RKO (cell line): ENCODE measurements around the gene DNM3.
A peak's percentile ranks its signal among the peaks of the same experiment; 100 is the strongest.

Source experiments
- DNase-seq: peaks from one replicate; pipeline ENCODE4 v3.0.0-alpha.2; 2016; ENCODE audit warnings: low spot score

The DNM3 gene

GRCh38 chr1:171871848-171872247 is 30.6 kb downstream of the DNM3 start:
- DNase-seq: no peak

DNA sequence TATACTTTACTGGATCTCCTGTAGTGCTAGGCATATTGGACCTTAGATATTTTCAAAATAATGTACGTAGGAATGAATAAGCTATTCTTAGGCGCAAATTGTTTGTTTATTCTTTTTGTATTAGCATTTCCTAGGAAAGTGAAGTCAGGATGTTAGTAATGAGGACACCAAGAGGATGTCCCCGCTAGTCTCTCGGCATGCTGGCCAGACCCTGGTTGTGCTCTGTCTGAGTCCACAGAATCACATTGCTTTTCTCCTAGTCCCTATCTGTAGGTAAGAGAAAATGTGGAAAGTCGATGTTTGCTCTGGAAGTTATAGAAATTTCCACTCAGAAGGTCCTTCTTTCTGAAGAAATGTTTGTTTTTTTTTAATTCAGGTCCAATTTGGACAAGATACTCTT is 31.1 kb downstream of the DNM3 start:
- no peak for DNase-seq

GRCh38 chr1:171873664-171874063 is 32.4 kb downstream of the DNM3 start:
- DNase-seq: no peak

- peak; percentile 9 for DNase-seq
These were observed 36.4 kb downstream of the DNM3 start for GRCh38 chr1:171877701-171878100.

DNA sequence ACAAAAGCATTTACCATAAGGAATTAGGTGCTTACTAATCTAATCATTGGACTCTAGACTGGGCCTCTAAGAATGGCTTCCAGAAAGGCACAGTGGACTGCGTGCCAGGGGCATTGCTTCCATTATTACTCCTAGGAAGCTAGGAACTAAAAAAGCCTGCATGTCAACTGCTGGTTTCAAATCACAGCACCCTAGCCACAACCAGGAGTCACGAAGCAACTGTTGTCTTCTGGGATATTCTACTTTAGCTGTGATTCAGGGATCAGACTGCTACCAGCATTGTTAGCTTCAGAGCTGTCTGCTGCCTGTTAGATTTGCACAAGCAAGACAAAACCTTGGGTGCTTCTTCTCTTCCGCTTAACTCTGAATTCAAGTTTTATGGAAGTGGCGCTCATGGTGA is 38.3 kb downstream of the DNM3 start:
- DNase-seq: no peak

DNA sequence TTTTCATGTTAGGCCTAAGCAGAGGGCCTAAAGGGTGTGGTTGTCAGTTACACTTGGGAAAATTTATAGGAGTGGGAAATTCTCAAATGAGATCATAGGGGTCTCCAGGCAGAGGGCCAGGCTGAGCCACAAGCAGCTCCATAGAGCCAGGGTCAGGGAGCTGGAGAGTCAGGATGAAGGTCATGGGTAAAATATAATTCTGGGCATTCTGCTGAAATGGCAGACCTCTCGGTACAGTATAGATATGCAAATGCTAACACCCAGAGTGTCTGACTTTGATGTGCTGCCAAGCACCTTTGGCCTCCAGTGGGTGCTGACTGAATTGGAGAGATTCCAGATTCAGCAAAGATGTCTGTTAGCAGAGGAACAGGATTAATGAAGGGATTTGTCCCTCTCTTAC is 40.1 kb downstream of the DNM3 start:
- DNase-seq: no peak

DNA sequence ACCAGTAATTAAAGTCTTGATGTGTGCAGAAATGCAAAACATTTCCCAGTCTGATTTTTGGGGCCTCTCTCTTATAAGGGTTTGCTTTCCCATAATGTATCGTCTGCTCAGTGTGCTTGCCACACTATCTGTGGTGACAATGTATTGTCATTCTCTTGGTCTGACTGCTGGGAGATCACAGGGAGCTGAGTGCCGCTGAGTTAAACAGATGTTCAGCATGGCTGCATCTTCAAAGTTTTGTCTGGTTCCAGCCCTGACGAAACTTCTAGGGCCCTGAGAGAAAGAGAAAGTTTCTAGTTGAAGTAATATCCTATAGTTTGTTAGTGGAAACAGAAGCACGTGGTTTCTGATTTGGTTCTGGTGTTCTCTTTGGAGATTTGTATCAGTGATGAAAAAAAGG is 42.6 kb downstream of the DNM3 start:
- DNase-seq: no peak

- no peak for DNase-seq
These were observed 43.2 kb downstream of the DNM3 start for GRCh38 chr1:171884475-171884874.

DNA sequence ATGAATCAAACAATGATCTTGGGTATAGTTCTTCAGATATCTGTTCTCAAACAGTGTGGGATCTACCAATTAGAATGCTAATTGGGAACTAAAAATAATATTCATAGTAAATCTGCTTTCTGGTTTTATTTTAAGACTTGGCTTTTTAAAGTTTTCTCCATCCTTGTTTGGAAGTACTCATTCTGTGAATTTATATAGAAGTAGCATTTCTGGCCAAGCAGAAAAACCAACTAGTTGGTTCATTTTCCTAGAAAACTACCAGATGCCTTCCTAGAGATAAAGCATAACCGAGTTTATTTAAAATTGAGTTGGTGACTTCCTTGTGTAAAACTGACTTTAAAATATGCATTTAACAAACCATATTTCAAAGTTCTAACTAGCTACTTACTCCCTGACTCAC is 48.8 kb downstream of the DNM3 start:
- no peak for DNase-seq

GRCh38 chr1:171896936-171897703 is 55.8 kb downstream of the DNM3 start:
- DNase-seq: no peak

DNA sequence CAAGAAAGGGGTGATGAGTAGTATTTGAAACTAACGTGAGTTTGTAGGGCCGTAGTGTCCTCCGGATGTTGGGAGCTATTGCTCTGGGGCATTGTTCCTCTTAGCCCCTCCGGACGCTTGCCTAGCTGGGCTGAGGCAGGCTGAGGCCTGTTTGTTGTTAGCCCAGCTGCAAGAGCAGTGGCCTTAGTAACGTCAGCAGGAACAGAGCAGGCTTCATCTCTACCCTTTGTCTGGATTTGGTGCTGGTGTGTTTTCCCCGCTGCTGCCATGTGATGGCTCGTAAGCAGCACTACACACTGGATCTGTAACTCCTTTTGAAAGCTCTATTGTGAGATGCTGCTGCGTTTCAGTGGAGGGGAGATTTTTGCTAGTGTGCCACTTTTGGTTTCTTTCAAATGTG is 57.6 kb downstream of the DNM3 start:
- DNase-seq: no peak

GRCh38 chr1:171899838-171900237 is 58.5 kb downstream of the DNM3 start:
- DNase-seq: no peak

DNA sequence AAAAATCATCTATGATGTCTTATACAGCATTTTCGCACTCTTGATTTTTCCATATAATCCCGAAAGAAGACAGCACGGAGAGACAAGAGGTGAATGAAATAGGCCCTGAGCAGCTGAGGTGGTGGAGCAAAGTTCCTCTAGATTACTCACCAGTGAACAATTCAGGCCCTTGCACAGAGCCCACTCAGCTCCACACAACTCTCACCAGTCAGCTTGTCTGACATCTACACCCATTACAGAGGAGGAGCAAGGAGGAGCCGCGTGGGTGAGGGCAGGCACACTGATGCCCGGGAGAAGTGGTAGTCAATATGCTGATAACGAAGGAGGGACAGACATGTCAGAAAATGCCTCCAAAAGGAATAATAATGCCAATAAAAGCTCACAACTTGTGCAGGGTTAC is 59.9 kb downstream of the DNM3 start:
- DNase-seq: peak; percentile 15

DNA sequence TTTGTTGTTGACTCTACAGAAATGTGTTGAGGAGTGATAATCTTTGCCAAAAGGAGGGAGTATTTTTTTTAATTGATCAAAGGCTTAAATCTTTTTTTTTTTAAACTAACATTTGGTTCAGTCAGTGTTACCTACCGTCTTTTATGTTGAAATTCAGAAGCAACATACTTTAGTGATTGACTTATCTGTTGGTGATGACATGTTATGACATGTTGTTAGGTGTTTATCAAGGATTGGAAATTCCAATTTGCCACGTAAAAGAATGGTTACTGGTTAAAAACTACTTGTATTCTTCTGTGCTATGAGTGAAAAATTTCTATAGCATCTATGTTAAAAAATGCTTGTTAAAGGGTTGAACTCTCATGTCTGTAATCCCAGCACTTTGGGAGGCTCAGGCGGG is 61.2 kb downstream of the DNM3 start:
- DNase-seq: no peak

GRCh38 chr1:171904778-171905450 is 63.6 kb downstream of the DNM3 start:
- no peak for DNase-seq

DNA sequence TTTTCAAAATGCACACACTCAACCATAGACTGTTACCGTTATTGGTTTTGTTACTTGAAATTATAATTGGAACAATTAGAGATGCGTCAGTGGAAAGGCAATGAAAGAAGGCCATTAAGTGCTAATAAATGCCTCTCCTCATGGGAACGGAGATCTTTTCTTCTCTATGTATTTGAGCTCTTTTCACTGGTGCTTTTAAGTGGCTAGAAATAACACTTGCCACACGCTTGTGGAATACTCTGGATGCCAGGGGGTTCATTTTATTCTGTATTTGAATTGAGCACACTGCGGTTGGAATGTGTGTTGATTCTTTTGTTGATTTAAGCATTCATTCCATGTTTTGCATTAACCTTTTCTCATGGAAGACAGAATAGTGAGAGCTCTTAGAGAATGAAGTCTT is 68.4 kb downstream of the DNM3 start:
- DNase-seq: no peak

DNA sequence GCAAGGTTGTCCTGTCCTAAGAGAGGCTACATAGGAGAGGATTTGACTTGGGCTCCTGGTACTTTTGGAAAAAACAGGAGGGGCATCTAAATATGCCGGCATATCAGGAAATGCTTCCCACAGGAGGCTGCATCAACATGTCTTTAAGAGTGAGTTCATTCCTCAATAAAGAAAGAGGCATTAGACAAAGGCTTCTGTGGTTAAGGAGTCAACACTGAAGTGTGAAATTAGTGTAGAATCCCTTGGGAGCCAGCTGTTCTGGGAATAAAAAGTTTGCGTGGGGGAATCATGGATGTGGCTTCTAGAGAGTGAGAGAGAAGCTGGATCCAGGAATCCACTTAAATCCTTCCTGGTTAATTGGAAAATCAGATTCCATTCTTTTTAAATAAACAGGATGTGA is 69.5 kb downstream of the DNM3 start:
- no peak for DNase-seq

- peak; percentile 9 for DNase-seq
These were observed 70.2 kb downstream of the DNM3 start for GRCh38 chr1:171911506-171911905.

- no peak for DNase-seq
These were observed 71.3 kb downstream of the DNM3 start for GRCh38 chr1:171912509-171913175.

GRCh38 chr1:171913385-171913784 is 72.1 kb downstream of the DNM3 start:
- no peak for DNase-seq

GRCh38 chr1:171916315-171916771 is 75.0 kb downstream of the DNM3 start:
- no peak for DNase-seq

- DNase-seq: no peak
These were observed 76.0 kb downstream of the DNM3 start for GRCh38 chr1:171917331-171917730.
